Body of pancreas (tissue), 4 donors: ENCODE results near the gene GPBP1L1.

ENCODE experiments used
- POLR2A ChIP-seq, 3 donors: fragments of 450-650 bp; IDR thresholded peaks; one replicate each; pipeline ENCODE4 v1.6.1; 2016; ENCODE audit warnings: antibody characterized with exemption in 3 of 3, mild to moderate bottlenecking in 2 of 3
- TF ChIP-seq, protein P1 (sequence below), 7 experiments: fragments of 450-650 bp in 4 of 7; fragments of 200-600 bp in 3 of 7; sonication (generic) in 3 of 7; IDR thresholded peaks; one replicate each; pipeline ENCODE4 v1.5.1; 2016 to 2019; ENCODE audit warnings: antibody characterized with exemption in 7 of 7

DNA sequence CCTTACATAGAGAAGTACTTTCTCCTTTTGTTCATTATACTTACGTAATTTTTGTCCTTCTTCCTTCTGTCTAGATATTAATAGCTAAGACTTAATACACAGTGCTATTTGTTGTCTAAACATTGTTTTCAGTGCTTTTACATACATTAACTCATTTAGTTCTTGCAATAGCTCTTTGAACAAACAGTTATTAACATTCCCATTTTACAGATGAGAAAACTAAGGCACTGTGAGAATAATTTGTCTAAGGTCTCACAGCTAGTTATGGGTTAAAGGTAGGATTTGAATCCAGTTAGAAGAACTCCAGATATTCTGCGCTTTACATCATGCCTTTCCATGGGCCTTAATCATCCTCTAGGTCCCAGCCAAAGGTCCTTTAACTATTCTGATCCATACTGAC lies 82.1 kb downstream of the GPBP1L1 start:
- TF ChIP-seq, protein P1, sequence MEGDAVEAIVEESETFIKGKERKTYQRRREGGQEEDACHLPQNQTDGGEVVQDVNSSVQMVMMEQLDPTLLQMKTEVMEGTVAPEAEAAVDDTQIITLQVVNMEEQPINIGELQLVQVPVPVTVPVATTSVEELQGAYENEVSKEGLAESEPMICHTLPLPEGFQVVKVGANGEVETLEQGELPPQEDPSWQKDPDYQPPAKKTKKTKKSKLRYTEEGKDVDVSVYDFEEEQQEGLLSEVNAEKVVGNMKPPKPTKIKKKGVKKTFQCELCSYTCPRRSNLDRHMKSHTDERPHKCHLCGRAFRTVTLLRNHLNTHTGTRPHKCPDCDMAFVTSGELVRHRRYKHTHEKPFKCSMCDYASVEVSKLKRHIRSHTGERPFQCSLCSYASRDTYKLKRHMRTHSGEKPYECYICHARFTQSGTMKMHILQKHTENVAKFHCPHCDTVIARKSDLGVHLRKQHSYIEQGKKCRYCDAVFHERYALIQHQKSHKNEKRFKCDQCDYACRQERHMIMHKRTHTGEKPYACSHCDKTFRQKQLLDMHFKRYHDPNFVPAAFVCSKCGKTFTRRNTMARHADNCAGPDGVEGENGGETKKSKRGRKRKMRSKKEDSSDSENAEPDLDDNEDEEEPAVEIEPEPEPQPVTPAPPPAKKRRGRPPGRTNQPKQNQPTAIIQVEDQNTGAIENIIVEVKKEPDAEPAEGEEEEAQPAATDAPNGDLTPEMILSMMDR (IDR thresholded peaks at IDR 0.05) = no peak
- TF ChIP-seq POLR2A (IDR thresholded peaks at IDR 0.05) = no peak
